HCT116 (cell line): ENCODE measurements around the gene CALR3. TPM values are rescaled to one million over a fixed set of nuclear protein-coding genes. Genes with fewer than 3 reads are reported as not detected.

ENCODE experiments used
- ATAC-seq: fragments of 200-7000 bp; cut with Tn5 transposase; 2 replicates; pipeline ENCODE4 v1.9.1; 2020; ENCODE audit warnings: mild to moderate bottlenecking, moderate library complexity
- BruUV-seq: library from RNA; stranded (reverse); fragments of 400-500 nt; replicated peaks from 2 replicates; lab custom pipeline; 2021; lab: Mats Ljungman, UMichigan
- CTCF ChIA-PET: fragments of 300-600 bp; sonication (Branson Sonifier 250); formaldehyde crosslinking; loops from one replicate; lab custom pipeline; 2021; ENCODE audit warnings: antibody characterized with exemption; lab: Charles Lee
- POLR2A ChIA-PET: fragments of 300-600, 350-600 bp; sonication (Branson Sonifier 250); formaldehyde crosslinking; loops from one replicate; lab custom pipeline; 2021; ENCODE audit warnings: antibody characterized with exemption; lab: Charles Lee
- RAD21 ChIA-PET, 2 experiments: fragments of 300-600 bp; sonication (Branson Sonifier 250); formaldehyde crosslinking; loops; one replicate each; lab custom pipeline; 2023; ENCODE audit warnings: low total read pairs in 2 of 2; ENCODE audit not compliant: uncharacterized antibody in 2 of 2, unreplicated experiment in 2 of 2, low non-redundant PET in 1 of 2; lab: Charles Lee
- DNase-seq: peaks from one replicate; pipeline ENCODE4 v3.0.0-alpha.2; 2010; ENCODE audit warnings: low read depth, low spot score
- H2AFZ ChIP-seq: fragments of 200-600 bp; shearing (Covaris generic), sonication (generic); 2 replicates; pipeline ENCODE4 v1.6.1; 2017; ENCODE audit warnings: low read depth, mixed run types, mixed read lengths, antibody characterized with exemption, low read length; ENCODE audit not compliant: poor library complexity, severe bottlenecking
- H3K27ac ChIP-seq: 2 replicates; pipeline ENCODE4 v1.5.1; 2012; ENCODE audit warnings: low read depth, low read length
- H3K27me3 ChIP-seq: fragments of 200-600 bp; sonication (generic); 2 replicates; pipeline ENCODE4 v1.6.1; 2016; ENCODE audit warnings: mixed run types, low read length, mixed read lengths; ENCODE audit not compliant: insufficient read depth
- H3K36me3 ChIP-seq, 2 experiments: fragments of 200-500 bp in 1 of 2; fragments of 200-600 bp in 1 of 2; sonication (Bioruptor generic) in 1 of 2; sonication (generic) in 1 of 2; 2 replicates each; pipeline versions ENCODE4 v1.5.1 to v1.6.1; 2014 to 2016; ENCODE audit warnings: low read length in 2 of 2, inconsistent platforms in 1 of 2, mixed read lengths in 1 of 2, mixed run types in 1 of 2; ENCODE audit not compliant: insufficient read depth in 2 of 2, control insufficient read depth in 1 of 2
- H3K4me1 ChIP-seq, 2 experiments: fragments of 200-600 bp in 1 of 2; sonication (generic) in 1 of 2; 2 replicates each; pipeline versions ENCODE4 v1.5.1 to v1.6.1; 2012 to 2017; ENCODE audit warnings: low read length in 2 of 2, inconsistent platforms in 1 of 2, mild to moderate bottlenecking in 1 of 2, mixed read lengths in 1 of 2, mixed run types in 1 of 2, moderate library complexity in 1 of 2; ENCODE audit not compliant: insufficient read depth in 2 of 2, control insufficient read depth in 1 of 2
- H3K4me2 ChIP-seq: fragments of 200-600 bp; sonication (generic); 2 replicates; pipeline ENCODE4 v1.6.1; 2017; ENCODE audit warnings: mixed run types, low read length, mixed read lengths
- H3K4me3 ChIP-seq, 2 experiments: fragments of 200-600 bp in 1 of 2; sonication (generic) in 1 of 2; replicated peaks in 1 of 2; 2 replicates each; pipeline ENCODE4 v1.5.1; 2011 to 2016; ENCODE audit warnings: low read length in 2 of 2, control low read depth in 1 of 2, low read depth in 1 of 2, mild to moderate bottlenecking in 1 of 2, mixed read lengths in 1 of 2, mixed run types in 1 of 2
- H3K79me2 ChIP-seq: fragments of 200-600 bp; sonication (generic); 2 replicates; pipeline ENCODE4 v1.6.1; 2017; ENCODE audit warnings: mild to moderate bottlenecking, mixed run types, low read length, moderate library complexity, mixed read lengths; ENCODE audit not compliant: insufficient read depth
- H3K9ac ChIP-seq: fragments of 200-600 bp; sonication (generic); 2 replicates; pipeline ENCODE4 v1.6.1; 2016; ENCODE audit warnings: low read length, mixed read lengths
- H3K9me2 ChIP-seq: fragments of 200-600 bp; sonication (generic), shearing (Covaris generic); 2 replicates; pipeline ENCODE4 v1.6.1; 2017; ENCODE audit warnings: mixed run types, mild to moderate bottlenecking, moderate library complexity; ENCODE audit not compliant: insufficient read depth
- H3K9me3 ChIP-seq, 2 experiments: fragments of 200-500 bp in 1 of 2; fragments of 200-600 bp in 1 of 2; sonication (Bioruptor generic) in 1 of 2; sonication (generic) in 1 of 2; 2 replicates each; pipeline ENCODE4 v1.6.1; 2014 to 2017; ENCODE audit warnings: low read length in 2 of 2, mixed read lengths in 2 of 2, inconsistent platforms in 1 of 2, low read depth in 1 of 2, mild to moderate bottlenecking in 1 of 2, mixed run types in 1 of 2, moderate library complexity in 1 of 2; ENCODE audit not compliant: control insufficient read depth in 1 of 2, insufficient read depth in 1 of 2
- H4K20me1 ChIP-seq: fragments of 200-600 bp; sonication (generic), shearing (Covaris generic); 2 replicates; pipeline ENCODE4 v1.6.1; 2017; ENCODE audit warnings: mixed run types, mild to moderate bottlenecking, moderate library complexity; ENCODE audit not compliant: insufficient read depth
- CTCF ChIP-seq, 3 experiments: fragments of 200-600 bp in 1 of 3; sonication (generic) in 1 of 3; IDR thresholded peaks in 2 of 3; conservative IDR thresholded peaks in 1 of 3; 2 replicates each; pipeline ENCODE4 v1.5.1; 2012 to 2017; ENCODE audit warnings: low read depth in 2 of 3, low read length in 2 of 3, antibody characterized with exemption in 1 of 3, borderline replicate concordance in 1 of 3, control low read depth in 1 of 3, mild to moderate bottlenecking in 1 of 3, mixed read lengths in 1 of 3, mixed run types in 1 of 3, moderate library complexity in 1 of 3; ENCODE audit not compliant: insufficient read depth in 1 of 3
- EGR1 ChIP-seq: IDR thresholded peaks from 2 replicates; pipeline ENCODE4 v1.6.1; 2012; ENCODE audit warnings: low read depth
- ELF1 ChIP-seq: IDR thresholded peaks from 2 replicates; pipeline ENCODE4 v1.6.1; 2012; ENCODE audit warnings: low read depth, borderline replicate concordance
- EZH2 ChIP-seq: fragments of 200-600 bp; sonication (generic); IDR thresholded peaks from 2 replicates; pipeline ENCODE4 v1.6.1; 2017; ENCODE audit warnings: antibody characterized with exemption, mixed run types
- EZH2phosphoT487 ChIP-seq: fragments of 200-600 bp; IDR thresholded peaks from 2 replicates; pipeline ENCODE4 v1.6.1; 2018; ENCODE audit warnings: antibody characterized with exemption, borderline replicate concordance
- FOSL1 ChIP-seq: IDR thresholded peaks from 2 replicates; pipeline ENCODE4 v1.6.1; 2012; ENCODE audit warnings: low read depth
- JUND ChIP-seq: IDR thresholded peaks from 2 replicates; pipeline ENCODE4 v1.6.1; 2012
- MAX ChIP-seq: IDR thresholded peaks from 2 replicates; pipeline ENCODE4 v1.6.1; 2012
- POLR2AphosphoS5 ChIP-seq: IDR thresholded peaks from 2 replicates; pipeline ENCODE4 v1.6.1; 2011; ENCODE audit warnings: mild to moderate bottlenecking, low read depth, low read length, moderate library complexity
- RAD21 ChIP-seq: IDR thresholded peaks from 2 replicates; pipeline ENCODE4 v1.6.1; 2012; ENCODE audit warnings: low read depth, mild to moderate bottlenecking
- ZBTB33 ChIP-seq: IDR thresholded peaks from 2 replicates; pipeline ENCODE4 v1.6.1; 2011; ENCODE audit warnings: mild to moderate bottlenecking, low read length, moderate library complexity; ENCODE audit not compliant: insufficient replicate concordance; ENCODE audit errors: extremely low read depth
- intact Hi-C: fragments of 100-400 bp; cut with micrococcal nuclease; formaldehyde crosslinking; loops from 2 replicates; pipeline ENCODE4 v1.10.0; 2022
- total RNA-seq: library from RNA; stranded (reverse); gene quantifications from one replicate; pipeline ENCODE4 v1.2.1, GENCODE V29; 2021; ENCODE audit not compliant: unreplicated experiment

CALR3 gene
- total RNA-seq, 1 experiment from 2014 or later, result not detected

- Histone ChIP-seq H3K36me3 (peaks cover 29 to 56% of the 10 kb centered on the region in 2 experiments; a peak in 3 of 4 replicates), H2AFZ (no peak overlapping the region), H3K4me2 (no peak overlapping the region), H3K79me2 (no peaks in the 10 kb centered on the region; the same call in 1 of the 2 replicates), H3K9me2 (no peaks in the 10 kb centered on the region), H3K27me3 (no peaks in the 10 kb centered on the region), H3K27ac (no peak overlapping the region), H3K4me1 (no peaks in the 10 kb centered on the region), H3K9me3 (no peaks in the 10 kb centered on the region), H3K9ac (no peak overlapping the region), H4K20me1 (no peaks in the 10 kb centered on the region), H3K4me3 (no peak overlapping the region)
- ATAC-seq (0 out of 2 replicates have a peak, but pooled peaks have one; percentile 12), DNase-seq (no peak)
- CTCF ChIA-PET, result no interaction called here
- no TSS peak for BruUV-seq
- RAD21 ChIA-PET, result no interaction called here
- peak in 2 of 3 experiments; percentile 31 to 38; a peak in 3 of 6 replicates for TF ChIP-seq CTCF (IDR thresholded peaks at IDR 0.05 in 2 of 3, conservative IDR thresholded peaks at IDR 0.05 in 1 of 3; ENCODE audit: borderline replicate concordance in 1 of 3, insufficient read depth in 1 of 3, low read depth in 2 of 3, low read length in 2 of 3)
- no peak for TF ChIP-seq EGR1
- intact Hi-C loops, result no loop called here
- POLR2A ChIA-PET, result no interaction called here
Observed at GRCh38 chr19:16518483-16519229, 22.7 kb upstream of the CALR3 start.

GRCh38 chr19:16518061-16518460 is 22.1 kb upstream of the CALR3 start:
- Histone ChIP-seq H3K4me3 (no peak overlapping the region), H3K4me2 (no peak overlapping the region), H3K9me2 (no peaks in the 10 kb centered on the region), H2AFZ (no peak overlapping the region), H3K36me3 (peaks cover 25 to 52% of the 10 kb centered on the region in 2 experiments; a peak in 3 of 4 replicates), H3K79me2 (no peaks in the 10 kb centered on the region), H3K27me3 (no peaks in the 10 kb centered on the region), H4K20me1 (no peaks in the 10 kb centered on the region), H3K4me1 (no peaks in the 10 kb centered on the region), H3K9me3 (no peaks in the 10 kb centered on the region), H3K9ac (no peak overlapping the region), H3K27ac (no peak overlapping the region)
- ChIA-PET RAD21 (no interaction called here), POLR2A (no interaction called here), CTCF (no interaction called here)
- intact Hi-C loops, result no loop called here
- no peak for ATAC-seq
- TSS peak; percentile 78 for BruUV-seq
- DNase-seq, result no peak
- TF ChIP-seq POLR2AphosphoS5, result no peak; the same call in 1 of the 2 replicates
- TF ChIP-seq MAX, result no peak
- TF ChIP-seq ZBTB33, result no peak
- TF ChIP-seq JUND, result no peak
- TF ChIP-seq EZH2, result no peak
- TF ChIP-seq RAD21, result no peak
- TF ChIP-seq ELF1, result no peak
- no peak for TF ChIP-seq FOSL1
- no peak for TF ChIP-seq EZH2phosphoT487
- TF ChIP-seq CTCF (IDR thresholded peaks at IDR 0.05 in 2 of 3, conservative IDR thresholded peaks at IDR 0.05 in 1 of 3; ENCODE audit: borderline replicate concordance in 1 of 3, insufficient read depth in 1 of 3, low read depth in 2 of 3, low read length in 2 of 3), result no peak
